SU-DHL-6 (cell line): ENCODE measurements around the gene LIFR.
A peak's percentile ranks its signal among the peaks of the same experiment; 100 is the strongest.

Experiments
- H2AFZ ChIP-seq: fragments of 200-600 bp; sonication (generic); 2 replicates; pipeline ENCODE4 v1.6.1; 2014; ENCODE audit warnings: low read depth, mild to moderate bottlenecking, moderate library complexity, mixed read lengths, antibody characterized with exemption, low read length; ENCODE audit not compliant: severe bottlenecking
- H3F3A ChIP-seq: fragments of 200-600 bp; shearing (Covaris generic); 2 replicates; pipeline ENCODE4 v1.6.0; 2016; ENCODE audit warnings: antibody characterized with exemption, mild to moderate bottlenecking; ENCODE audit not compliant: insufficient read depth
- H3K27ac ChIP-seq: fragments of 200-600 bp; sonication (generic); 2 replicates; pipeline ENCODE4 v1.5.1; 2016; ENCODE audit warnings: low read depth, mild to moderate bottlenecking, low read length, moderate library complexity, mixed read lengths
- H3K27me3 ChIP-seq: fragments of 200-600 bp; sonication (generic), shearing (Covaris generic); 2 replicates; pipeline ENCODE4 v1.6.0; 2014; ENCODE audit warnings: mild to moderate bottlenecking, low read length
- H3K36me3 ChIP-seq: fragments of 200-600 bp; sonication (generic); 2 replicates; pipeline ENCODE4 v1.6.1; 2014; ENCODE audit warnings: mild to moderate bottlenecking, low read length, mixed read lengths
- H3K4me2 ChIP-seq: fragments of 300-600, 200-600 bp; shearing (Covaris generic), sonication (generic); 2 replicates; pipeline ENCODE4 v1.6.0; 2014; ENCODE audit warnings: low read length, low read depth, mild to moderate bottlenecking; ENCODE audit not compliant: poor library complexity, severe bottlenecking
- H3K4me3 ChIP-seq: fragments of 200-600 bp; sonication (generic); 2 replicates; pipeline ENCODE4 v1.5.1; 2014; ENCODE audit warnings: antibody characterized with exemption, low read length, mild to moderate bottlenecking, mixed read lengths; ENCODE audit not compliant: insufficient read depth, poor library complexity, severe bottlenecking
- H3K79me2 ChIP-seq: fragments of 200-600 bp; sonication (generic); 2 replicates; pipeline ENCODE4 v1.6.1; 2014; ENCODE audit warnings: mild to moderate bottlenecking, low read length, moderate library complexity; ENCODE audit not compliant: insufficient read depth
- H3K9ac ChIP-seq: fragments of 200-600 bp; sonication (generic); 2 replicates; pipeline ENCODE4 v1.7.0; 2014; ENCODE audit warnings: mild to moderate bottlenecking, low read length
- H3K9me2 ChIP-seq: fragments of 200-600 bp; sonication (generic); replicated peaks from 2 replicates; pipeline ENCODE4 v1.6.1; 2014; ENCODE audit warnings: low read length; ENCODE audit not compliant: insufficient read depth
- H3K9me3 ChIP-seq: fragments of 200-600 bp; sonication (generic); 2 replicates; pipeline ENCODE4 v1.6.1; 2014; ENCODE audit warnings: low read length, mixed read lengths; ENCODE audit not compliant: insufficient read depth
- H4K20me1 ChIP-seq: fragments of 200-600 bp; sonication (generic); 2 replicates; pipeline ENCODE4 v1.6.1; 2014; ENCODE audit warnings: low read depth, mild to moderate bottlenecking, antibody characterized with exemption, low read length, moderate library complexity, mixed read lengths
- EZH2phosphoT487 ChIP-seq: fragments of 200-600 bp; sonication (generic), shearing (Covaris generic); conservative IDR thresholded peaks from 2 replicates; pipeline ENCODE4 v1.6.1; 2018; ENCODE audit warnings: mild to moderate bottlenecking, antibody characterized with exemption, low read length, moderate library complexity, mixed read lengths
- TF ChIP-seq, protein P1 (sequence below): fragments of 200-600 bp; sonication (generic); IDR thresholded peaks from one replicate; pipeline ENCODE4 v1.5.1; 2017; ENCODE audit warnings: antibody characterized with exemption, mild to moderate bottlenecking, low read length, moderate library complexity; ENCODE audit not compliant: insufficient read depth, poor library complexity, severe bottlenecking

LIFR gene

DNA sequence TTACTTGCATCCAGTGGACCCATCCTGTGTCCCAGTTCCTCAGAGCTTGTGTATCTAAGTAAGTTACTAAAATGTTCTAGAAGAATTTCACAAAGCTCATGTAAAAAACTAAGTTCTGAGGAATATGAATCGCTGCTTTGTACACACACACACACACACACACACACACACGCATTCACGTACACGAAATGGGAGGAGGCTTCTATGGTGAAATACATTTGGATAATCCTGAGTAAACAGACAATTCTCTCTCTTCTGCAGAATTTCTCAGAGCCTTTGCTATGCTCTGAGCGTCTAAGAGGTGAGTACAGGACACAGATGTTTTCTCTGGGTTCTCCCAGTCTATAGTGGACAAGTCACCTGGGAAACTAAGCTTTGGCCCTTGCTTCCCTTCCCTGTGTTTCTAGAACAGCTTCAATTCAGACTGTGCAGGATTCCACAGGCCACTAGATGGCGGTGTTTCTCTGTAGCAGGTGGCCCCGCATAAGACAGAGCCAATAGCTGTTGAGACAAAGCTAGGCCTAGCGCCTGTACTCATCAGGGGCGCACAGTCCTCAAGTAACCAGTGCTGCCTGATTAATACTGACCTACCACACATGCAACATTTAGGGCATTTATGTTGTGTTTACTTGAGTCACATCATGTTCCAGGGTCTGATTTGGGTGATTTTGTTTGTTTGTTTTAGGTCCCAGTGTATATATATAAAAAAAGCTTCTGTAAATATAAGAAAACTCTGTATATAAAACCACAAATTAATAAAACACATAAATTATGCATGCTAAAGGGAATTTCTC, 114.8 kb downstream of the LIFR start:
- Histone ChIP-seq H3K79me2 (no peaks in the 10 kb centered on the region), H3K27me3 (no peaks in the 10 kb centered on the region), H3K9me2 (no peaks in the 10 kb centered on the region), H3K9ac (no peak overlapping the region), H3K27ac (no peak overlapping the region), H3K4me3 (no peak overlapping the region), H3K9me3 (no peaks in the 10 kb centered on the region), H4K20me1 (no peaks in the 10 kb centered on the region), H2AFZ (no peak overlapping the region), H3K4me2 (no peak overlapping the region), H3K36me3 (no peaks in the 10 kb centered on the region), H3F3A (no peaks in the 10 kb centered on the region)
- TF ChIP-seq, protein P1, sequence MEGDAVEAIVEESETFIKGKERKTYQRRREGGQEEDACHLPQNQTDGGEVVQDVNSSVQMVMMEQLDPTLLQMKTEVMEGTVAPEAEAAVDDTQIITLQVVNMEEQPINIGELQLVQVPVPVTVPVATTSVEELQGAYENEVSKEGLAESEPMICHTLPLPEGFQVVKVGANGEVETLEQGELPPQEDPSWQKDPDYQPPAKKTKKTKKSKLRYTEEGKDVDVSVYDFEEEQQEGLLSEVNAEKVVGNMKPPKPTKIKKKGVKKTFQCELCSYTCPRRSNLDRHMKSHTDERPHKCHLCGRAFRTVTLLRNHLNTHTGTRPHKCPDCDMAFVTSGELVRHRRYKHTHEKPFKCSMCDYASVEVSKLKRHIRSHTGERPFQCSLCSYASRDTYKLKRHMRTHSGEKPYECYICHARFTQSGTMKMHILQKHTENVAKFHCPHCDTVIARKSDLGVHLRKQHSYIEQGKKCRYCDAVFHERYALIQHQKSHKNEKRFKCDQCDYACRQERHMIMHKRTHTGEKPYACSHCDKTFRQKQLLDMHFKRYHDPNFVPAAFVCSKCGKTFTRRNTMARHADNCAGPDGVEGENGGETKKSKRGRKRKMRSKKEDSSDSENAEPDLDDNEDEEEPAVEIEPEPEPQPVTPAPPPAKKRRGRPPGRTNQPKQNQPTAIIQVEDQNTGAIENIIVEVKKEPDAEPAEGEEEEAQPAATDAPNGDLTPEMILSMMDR = peak; percentile 87
- TF ChIP-seq EZH2phosphoT487 = no peak

DNA sequence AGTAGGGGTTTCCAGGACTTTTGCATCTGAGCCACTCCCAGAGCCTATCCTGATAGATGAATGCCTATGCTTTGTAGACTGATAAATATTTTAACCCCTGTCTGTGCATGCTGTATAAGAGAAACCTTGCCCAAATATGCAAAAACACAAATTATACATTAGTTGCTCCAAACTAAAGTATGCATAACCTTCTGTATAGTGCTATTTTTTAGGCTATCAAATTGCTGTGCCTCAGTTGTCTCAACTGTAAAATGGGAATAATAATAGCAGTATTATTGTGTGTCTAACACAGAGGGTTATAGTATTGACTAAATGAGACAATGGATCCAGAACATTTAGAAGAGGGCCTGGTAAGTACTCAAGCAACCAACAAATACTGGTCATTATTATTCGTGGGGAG, 117.7 kb downstream of the LIFR start:
- Histone ChIP-seq H4K20me1 (no peaks in the 10 kb centered on the region), H3K4me2 (no peak overlapping the region), H3K9ac (no peak overlapping the region), H3K27me3 (no peaks in the 10 kb centered on the region), H3K9me3 (no peaks in the 10 kb centered on the region), H3K9me2 (no peaks in the 10 kb centered on the region), H3K36me3 (no peaks in the 10 kb centered on the region), H3K27ac (no peak overlapping the region), H3K79me2 (no peaks in the 10 kb centered on the region), H3F3A (no peaks in the 10 kb centered on the region), H3K4me3 (no peak overlapping the region), H2AFZ (no peak overlapping the region)
- no peak for TF ChIP-seq EZH2phosphoT487
- TF ChIP-seq, protein P1 = no peak

DNA sequence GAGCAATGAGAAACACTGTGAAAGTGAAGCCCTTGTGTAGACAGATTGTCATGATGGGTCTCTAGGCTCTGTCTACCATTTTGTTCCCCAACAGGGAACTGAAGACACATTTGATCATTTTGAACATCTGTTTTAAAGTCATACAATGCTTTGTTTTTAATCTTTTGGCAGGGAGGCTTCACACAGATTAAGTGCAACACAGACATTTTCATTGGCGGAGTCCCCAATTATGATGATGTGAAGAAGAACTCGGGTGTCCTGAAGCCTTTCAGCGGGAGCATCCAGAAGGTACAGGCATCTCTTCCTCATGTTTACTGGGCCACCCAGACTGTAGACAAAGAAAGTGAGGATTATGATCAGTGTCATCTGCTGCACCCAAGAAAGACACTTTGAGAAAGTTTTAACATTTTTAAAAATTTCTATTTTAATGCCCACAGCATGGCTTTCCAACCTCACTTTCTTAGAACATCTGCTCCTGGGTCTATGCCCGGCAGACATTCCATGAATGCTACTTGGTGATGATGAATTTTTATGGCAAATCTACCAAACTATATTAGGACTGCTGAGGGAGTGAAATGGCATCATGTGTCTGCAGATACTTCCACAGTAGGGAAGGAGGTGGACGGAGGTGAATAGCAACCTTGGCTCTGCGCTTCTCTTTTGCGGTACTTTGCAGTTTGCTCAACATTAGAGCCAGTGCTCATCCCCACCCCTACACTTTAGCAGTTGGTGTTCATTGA, 121.3 kb downstream of the LIFR start:
- H3K79me2 ChIP-seq = no peaks in the 10 kb centered on the region
- H3K36me3 ChIP-seq = no peaks in the 10 kb centered on the region
- H3K27me3 ChIP-seq = no peaks in the 10 kb centered on the region
- H3F3A ChIP-seq = no peaks in the 10 kb centered on the region
- H3K9me2 ChIP-seq = no peaks in the 10 kb centered on the region
- H3K9ac ChIP-seq = no peak overlapping the region
- no peak overlapping the region for H2AFZ ChIP-seq
- H3K27ac ChIP-seq = no peak overlapping the region
- H3K9me3 ChIP-seq = no peaks in the 10 kb centered on the region
- H3K4me2 ChIP-seq = no peak overlapping the region
- H4K20me1 ChIP-seq = no peaks in the 10 kb centered on the region
- H3K4me3 ChIP-seq = no peak overlapping the region
- TF ChIP-seq, protein P1 = no peak
- TF ChIP-seq EZH2phosphoT487 = no peak
